ENCODE measurements around the gene APCDD1L.

DNA sequence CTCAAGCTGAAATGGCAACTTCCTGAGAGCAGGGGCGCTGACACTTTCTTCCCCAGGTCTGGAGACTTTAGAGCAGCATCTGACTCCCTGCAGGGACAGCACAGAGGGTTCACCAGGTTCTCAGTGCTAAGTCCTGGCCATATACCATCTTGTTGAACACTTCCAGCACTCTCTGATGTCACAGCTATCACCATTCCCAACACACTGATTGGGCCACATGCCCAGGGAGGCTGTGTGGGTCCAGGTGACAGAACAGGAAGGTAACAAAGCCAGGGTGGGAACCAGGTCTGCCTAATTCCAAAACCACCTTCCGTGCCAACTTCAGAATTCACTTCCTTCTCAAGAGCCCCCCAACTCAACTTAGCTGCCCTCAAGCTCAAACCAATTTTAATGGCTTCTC, 4.3 kb downstream of the APCDD1L start:
- no peak for TF ChIP-seq SUZ12 (IDR thresholded peaks at IDR 0.05; ENCODE audit: extremely low read depth, insufficient read depth, insufficient read length)
- TF ChIP-seq ZNF274 (IDR thresholded peaks at IDR 0.05; ENCODE audit: low read depth, low read length) = no peak
- TF ChIP-seq YY1 (IDR thresholded peaks at IDR 0.05; ENCODE audit: insufficient read depth, insufficient read length) = no peak
